H1 (cell line): ENCODE measurements around the gene SPPL3. TPM values are rescaled to one million over a fixed set of nuclear protein-coding genes. Genes with fewer than 3 reads are reported as not detected.

ENCODE experiments used
- TEAD4 ChIP-seq: IDR thresholded peaks from 2 replicates; pipeline ENCODE4 v1.6.1; 2012; ENCODE audit warnings: low read depth, low read length, inconsistent platforms, mixed read lengths
- polyA plus RNA-seq, 7 experiments: library from polyadenylated mRNA; depleted of rRNA in 3 of 7; stranded (reverse) in 5 of 7; unstranded in 2 of 7; fragments of >200 nt in 5 of 7; fragments of 200-250 nt in 2 of 7; gene quantifications; 1 replicate in 5 of 7; 2 replicates in 1 of 7; 4 replicates in 1 of 7; pipeline versions ENCODE4 v1.2.1 to v1.2.3, GENCODE V29; 2011 to 2013; ENCODE audit warnings: missing spikeins in 2 of 7, mixed read lengths in 2 of 7
- total RNA-seq: library from RNA; stranded (reverse); fragmentation: NEBNext Ultra II Directional; extraction: Animal tissue kit (Norgen Biotek cat#: 25700); gene quantifications from 2 replicates; pipeline ENCODE4 v1.2.1, GENCODE V29; 2021

The SPPL3 gene
- total and polyA plus RNA-seq, 2 of the 8 experiments (the other 6 are each of a cell fraction or from before 2014, with no cell fraction given): 27.3 to 48.4 TPM

- no peak for TF ChIP-seq TEAD4
Observed at GRCh38 chr12:120841525-120841924, 62.6 kb downstream of the SPPL3 start (continued).
